ENCODE results near the gene CCBE1.

- TF ChIP-seq EZH2 (IDR thresholded peaks at IDR 0.05; ENCODE audit: insufficient read depth, low read length) (no peak), CTCF (IDR thresholded peaks at IDR 0.05; ENCODE audit: insufficient read depth, low read depth, low read length) (no peak)
Observed at GRCh38 chr18:59448546-59448945, 248.7 kb downstream of the CCBE1 start.
